ENCODE data around the gene PCCA.
"Not testable (repeated sequence)": the region's sequence is repeated elsewhere in the genome, so short reads cannot be mapped to it uniquely, and the experiment has no call there.

The PCCA gene

DNA sequence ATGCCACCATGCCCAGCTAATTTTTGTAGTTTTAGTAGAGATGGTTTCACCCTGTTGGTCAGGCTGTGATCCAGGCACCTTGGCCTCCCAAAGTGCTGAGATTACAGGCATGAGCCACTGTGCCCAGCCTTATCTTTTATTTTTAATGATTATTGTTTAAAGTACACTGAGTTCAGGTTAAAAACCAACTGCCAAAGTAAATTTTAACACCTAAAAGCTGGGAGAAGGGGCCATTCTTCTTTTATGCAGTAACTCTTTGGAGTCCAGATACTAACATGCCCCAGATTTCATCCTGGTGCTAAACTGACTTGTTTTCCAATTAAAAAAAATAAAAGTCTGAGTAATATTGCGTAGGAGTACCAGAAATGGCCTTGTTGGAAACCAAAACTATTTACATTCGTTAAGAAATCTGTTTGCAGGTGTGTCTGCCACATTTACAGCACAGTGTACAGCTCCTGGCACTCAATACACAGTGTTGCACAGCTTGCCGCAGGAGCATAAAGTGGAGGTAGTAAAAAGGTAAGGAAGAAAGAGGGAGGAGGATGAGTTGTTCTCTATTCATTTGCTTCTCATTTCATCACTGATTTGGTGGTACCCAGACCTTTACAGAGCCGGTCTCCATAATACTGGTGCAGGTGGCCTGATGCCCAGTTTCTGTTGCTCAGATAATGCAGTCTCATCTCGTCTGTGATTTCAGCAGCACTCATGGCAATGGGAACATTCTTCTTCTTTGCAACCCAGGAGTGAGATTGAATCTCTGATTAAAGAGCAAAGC is 108.9 kb downstream of the PCCA start:
- no peak for DNase-seq

DNA sequence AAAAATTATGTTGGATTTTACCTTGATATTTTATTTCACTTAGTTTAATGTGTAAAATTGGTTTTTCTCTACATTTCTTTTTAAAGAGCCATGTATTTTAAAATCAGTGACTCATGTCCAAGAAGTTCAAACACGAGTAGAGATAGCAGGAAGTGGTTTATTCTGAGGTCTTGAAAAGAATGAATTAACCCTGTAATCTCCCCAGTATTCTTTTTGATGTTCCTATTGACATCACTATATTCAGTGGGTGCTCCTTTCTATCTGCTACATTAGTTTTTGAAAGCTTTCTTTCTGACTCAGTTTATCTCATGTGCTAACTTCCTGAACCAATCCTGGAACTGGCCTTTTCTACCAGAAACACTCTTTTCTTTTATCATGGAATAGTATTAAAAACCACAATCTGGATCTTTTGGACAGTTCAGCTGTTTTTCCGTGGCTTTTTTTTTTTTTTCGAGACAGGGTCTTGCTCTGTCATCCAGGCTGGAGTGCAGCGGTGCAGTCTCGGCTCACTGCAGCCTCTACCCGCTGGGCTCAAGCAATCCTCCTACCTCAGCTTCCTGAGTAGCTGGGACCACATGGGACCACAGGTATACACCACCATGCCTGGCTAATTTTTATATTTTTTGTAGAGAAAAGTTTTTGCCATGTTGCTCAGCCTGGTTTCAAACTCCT is 114.9 kb downstream of the PCCA start:
- no peak for DNase-seq

DNA sequence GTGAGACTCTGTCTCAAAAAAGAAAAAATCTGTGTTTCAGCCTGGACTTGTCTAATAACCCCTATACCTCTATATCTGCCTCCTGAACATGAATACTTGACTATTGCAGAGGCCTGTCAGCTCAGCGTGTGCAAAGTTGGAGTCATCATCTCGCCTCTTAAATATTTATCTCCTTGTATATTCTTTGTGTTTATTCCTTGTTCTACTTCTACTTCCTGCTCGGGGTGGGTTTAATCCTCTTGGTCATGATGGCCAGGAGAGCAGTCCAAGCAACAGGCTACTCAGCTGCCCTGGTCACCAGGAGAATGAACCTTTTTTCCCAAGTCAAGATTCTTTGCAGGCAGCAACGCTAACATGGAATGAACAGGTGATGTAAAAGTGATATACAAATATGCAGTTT is 119.1 kb downstream of the PCCA start:
- DNase-seq: no peak

DNA sequence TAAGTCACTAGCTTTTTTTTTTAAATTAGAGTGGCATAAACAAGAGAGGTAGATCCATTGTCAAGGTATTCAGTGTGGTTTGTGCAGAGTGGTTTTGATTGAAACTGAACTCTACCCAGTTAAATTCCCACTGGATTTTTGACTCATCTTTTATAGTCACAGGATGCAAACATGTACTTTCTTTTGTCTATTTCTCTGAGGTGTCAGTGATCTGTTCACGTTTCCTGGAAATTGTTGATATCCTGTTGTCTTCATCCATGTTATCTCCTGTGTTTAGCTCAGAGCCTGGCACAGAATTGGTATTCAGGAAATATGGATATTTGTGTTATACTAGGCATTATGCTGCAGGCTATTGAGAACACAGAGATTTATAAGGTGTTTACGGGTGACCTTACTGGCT is 119.7 kb downstream of the PCCA start:
- DNase-seq: no peak

DNA sequence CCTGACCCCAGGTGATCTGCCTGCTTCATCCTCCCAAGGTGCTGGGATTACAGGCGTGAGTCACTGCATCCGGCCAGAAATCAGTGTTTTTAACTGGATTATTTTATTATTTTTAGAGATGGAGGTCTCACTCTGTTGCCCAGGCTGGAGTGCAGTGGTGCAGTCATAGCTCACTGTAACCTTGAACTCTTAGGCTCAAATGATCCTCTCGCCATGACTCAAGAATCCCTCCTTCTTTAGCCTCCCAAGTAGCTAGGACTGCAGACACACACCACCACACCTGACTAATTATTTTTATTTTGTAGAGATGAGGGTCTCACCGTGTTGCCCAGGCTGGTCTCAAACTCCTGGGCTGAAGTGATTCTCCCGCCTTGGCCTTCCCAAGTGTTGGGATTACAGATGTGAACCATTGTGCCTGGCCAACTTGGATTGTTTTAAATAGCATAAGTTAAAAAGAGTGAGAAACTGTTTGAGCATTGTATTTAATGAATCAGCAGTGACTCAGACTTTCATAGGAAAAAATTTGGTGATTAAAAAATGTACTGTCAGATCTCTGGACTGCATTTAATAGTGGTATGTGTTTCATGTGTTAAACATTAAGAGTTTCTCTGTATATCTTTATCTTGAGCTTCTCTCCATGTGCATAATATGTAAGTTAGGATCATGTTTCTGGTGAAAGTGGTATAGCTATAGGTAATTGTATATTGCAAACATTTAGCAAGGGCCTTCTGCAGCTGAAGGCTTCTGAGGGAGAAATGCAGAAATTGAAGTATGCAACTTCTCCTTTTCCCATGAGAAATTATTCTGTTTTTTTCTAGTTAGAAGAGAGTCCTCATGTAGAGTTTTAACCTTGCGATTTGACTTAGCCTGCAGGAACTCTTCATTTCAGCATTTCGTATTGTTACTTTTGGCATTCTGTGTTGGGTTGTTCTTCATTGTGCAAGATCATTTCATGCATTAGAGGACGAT is 121.2 kb downstream of the PCCA start:
- no peak for DNase-seq

DNA sequence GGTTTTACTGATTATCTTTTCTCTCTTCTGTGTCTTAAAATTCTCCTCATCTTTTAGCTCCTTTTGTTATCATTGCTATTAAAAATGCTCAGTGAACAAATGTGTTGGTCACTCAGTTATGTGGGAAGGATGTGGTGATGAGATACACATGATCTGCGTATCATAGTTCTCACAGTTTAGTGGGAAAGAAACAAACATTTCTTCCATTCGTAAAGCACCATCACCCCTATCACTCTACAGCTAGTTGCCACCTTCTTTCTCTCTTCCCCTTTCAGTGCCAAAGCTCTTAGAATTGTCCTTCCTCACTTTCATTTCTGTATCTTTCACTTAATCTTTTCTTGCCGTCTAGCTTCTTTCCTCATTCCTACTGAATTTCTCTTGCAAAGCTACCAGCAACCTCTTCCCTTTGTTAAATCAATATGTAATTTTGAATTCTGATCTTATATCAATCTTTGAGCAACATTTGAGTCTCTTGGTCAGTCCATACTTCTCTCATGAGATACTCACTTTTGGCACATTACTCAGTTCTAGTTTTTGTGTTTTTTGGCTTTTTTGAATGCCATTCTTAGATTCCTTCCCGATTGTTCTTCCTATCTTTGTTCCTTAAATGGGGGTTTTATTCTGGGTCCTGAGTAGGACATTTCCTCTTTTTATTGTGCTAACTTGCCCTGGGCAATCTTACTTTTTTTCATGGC is 122.3 kb downstream of the PCCA start:
- no peak for DNase-seq

DNA sequence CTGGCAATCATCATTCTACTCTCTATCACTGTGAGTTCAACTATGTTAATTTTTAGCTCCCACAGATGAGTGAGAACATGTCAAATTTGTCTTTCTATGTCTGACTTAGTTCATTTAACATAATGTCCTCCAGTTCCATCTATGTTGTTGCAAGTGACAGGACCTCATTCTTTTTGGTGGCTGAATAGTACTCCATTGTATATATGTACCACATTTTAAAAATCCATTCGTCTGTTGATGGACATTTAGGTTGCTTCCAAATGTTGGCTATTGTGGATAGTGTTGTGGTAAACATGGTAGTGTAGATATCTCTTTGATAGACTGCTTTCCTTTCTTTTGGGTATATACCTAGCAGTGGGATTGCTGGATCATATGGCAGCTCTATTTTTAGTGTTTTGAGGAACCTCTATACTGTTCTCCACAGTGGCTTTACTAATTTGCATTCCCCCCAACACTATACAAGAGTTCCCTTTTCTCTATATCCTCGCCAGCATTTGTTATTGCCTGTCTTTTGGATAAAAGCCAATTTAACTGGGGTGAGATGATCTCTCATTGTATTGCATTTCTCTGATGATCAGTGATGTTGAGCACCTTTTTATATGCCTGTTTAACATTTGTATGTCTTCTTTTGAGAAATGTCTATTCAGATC is 124.1 kb downstream of the PCCA start:
- no peak for DNase-seq

DNA sequence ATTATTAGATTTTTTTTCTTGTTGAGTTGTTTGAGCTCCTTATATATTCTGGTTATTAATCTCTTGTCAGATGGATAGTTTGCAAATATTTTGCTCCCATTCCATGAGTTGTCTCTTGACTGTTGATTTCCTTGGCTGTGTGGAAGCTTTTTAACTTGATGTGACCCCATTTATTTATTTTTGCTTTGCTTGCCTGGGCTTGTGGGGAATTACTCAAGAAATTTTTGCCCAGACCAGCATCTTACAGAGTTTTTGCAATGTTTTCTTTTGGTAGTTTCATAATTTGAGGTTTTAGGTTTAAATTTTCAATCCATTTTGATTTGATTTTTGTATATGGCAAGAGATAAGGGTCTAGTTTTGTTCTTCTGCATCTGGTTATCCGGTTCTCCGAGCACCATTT is 124.7 kb downstream of the PCCA start:
- no peak for DNase-seq

DNA sequence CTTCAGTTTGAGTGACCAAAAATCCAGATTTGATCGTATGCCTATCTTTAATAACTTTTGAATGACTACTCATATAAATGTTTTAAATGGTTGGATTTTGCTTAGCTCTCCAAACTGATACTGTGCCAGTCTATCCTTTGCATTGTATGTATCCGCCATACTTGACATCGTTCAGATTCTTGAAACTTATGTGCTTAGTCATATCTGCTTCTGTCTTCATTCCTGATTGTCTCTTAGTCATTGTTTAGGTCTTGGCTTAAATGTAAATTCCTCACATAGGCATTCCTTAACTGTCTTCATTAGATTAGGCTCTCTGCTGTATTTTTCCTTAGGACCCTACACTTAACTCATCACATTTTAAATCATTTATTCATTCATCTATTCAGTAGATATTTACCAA is 126.0 kb downstream of the PCCA start:
- no peak for DNase-seq

- DNase-seq: no peak
Measured at GRCh38 chr13:100221166-100221565, 132.3 kb downstream of the PCCA start.

- not testable (repeated sequence) for DNase-seq
Measured at GRCh38 chr13:100223966-100224530, 135.2 kb downstream of the PCCA start.

GRCh38 chr13:100229603-100230002 is 140.7 kb downstream of the PCCA start:
- no peak for DNase-seq

GRCh38 chr13:100230769-100231149 is 141.9 kb downstream of the PCCA start:
- no peak for DNase-seq

GRCh38 chr13:100231176-100231575 is 142.3 kb downstream of the PCCA start:
- DNase-seq: no peak

DNA sequence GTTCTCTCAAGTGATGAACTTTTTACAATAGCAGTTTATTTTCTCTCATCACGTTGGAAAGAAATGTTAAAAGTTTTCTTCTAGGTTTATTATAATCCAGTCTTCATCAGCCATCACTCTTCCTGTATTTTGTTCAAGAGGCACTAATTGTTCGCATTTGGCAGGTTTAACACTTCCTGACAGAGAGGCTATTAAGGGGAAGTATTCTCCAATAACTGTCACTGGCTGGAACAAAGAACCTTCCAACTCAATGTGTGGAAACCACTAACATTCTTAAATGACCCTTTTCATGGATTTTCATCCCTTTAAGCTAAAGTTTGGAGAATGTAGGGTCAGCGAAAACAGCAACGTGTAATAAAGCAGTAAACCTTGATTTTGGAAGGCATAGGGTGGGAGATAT is 145.1 kb downstream of the PCCA start:
- DNase-seq: peak; percentile 77

GRCh38 chr13:100234524-100235136 is 145.7 kb downstream of the PCCA start:
- DNase-seq: no peak

DNA sequence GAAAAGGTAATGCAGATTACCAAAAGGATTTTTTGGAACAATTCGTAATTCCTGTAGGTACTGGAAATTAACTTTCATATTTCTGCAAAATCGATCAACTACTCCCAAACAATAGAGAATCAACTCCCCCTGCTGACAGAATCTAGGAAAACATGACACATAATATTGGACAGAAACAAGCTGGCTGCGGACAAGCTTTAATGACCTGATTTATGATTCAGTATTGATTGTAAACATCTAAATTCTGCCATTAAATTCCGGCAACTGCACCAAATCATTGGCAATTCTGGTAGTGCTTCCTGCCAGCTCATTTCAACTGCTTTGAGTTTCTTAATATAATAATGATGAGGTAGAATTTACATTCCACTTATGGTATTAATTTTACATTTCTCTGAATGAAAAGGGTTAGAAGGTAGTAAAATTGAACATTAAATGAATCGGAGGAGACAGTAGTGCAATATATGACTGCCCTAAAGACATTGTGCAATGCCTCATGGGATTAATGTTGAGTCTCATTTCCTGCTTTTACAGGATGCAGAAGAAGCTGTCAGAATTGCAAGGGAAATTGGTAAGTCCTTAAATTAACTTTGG is 146.5 kb downstream of the PCCA start:
- DNase-seq: peak; percentile 56

DNA sequence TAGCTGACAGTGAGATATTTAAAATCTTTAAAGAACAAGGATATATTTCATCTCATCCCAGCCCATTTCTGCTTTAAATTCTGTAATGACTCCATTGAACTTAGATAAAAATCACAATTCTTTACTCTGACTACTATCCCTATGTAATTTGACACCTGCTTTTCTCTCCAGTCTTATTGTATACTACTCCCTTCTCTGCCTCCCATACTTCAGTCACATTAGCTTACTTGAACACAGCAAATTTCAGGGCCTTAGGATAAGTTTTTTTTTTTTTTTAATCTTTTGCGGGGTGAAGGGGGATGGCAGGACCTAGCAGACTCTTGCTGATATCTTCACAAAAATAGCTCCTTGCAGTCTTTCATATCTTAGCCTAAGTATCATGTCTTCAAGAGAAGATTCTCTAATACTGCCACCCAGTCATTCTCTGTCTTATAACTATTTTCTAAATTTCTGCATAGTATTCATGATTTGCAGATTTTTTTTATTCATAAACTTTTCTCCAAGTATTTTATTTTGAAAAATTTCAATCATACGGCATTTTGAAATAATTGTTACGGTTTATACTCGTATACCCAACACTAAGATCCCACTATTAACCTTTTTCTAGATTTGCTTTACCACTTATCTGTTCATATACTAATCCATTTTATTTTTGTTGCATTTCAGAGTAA is 151.4 kb downstream of the PCCA start:
- DNase-seq: no peak

GRCh38 chr13:100244431-100244830 is 155.5 kb downstream of the PCCA start:
- no peak for DNase-seq

GRCh38 chr13:100245104-100245503 is 156.2 kb downstream of the PCCA start:
- DNase-seq: no peak

- DNase-seq: no peak
Measured at GRCh38 chr13:100247937-100248336, 159.0 kb downstream of the PCCA start.

All from NCI-H1417 treated with DMSO at 0.1 percent for 48 hours (cell line).